ENCODE results near the gene PLK2. TPM values are rescaled to one million over a fixed set of nuclear protein-coding genes. Genes with fewer than 3 reads are reported as not detected.

PLK2 gene
- total and polyA plus RNA-seq, 2 of the 4 experiments (the other 2 are of a cell fraction): 129 to 337 TPM

GRCh38 chr5:58493141-58493540 lies 33.3 kb upstream of the PLK2 start:
- Histone ChIP-seq H3K4me1 (ENCODE audit: control insufficient read depth, insufficient read depth, low read length) (no peaks in the 10 kb centered on the region), H3K9ac (ENCODE audit: low read depth, low read length) (no peak overlapping the region), H2BK120ac (ENCODE audit: low read depth, low read length) (no peak overlapping the region), H3K4ac (ENCODE audit: low read depth, low read length) (no peak overlapping the region), H3K18ac (ENCODE audit: low read depth, low read length) (no peak overlapping the region), H3K9me3 (ENCODE audit: control insufficient read depth, insufficient read depth, low read length) (no peaks in the 10 kb centered on the region), H2BK15ac (ENCODE audit: low read depth, low read length) (no peak overlapping the region), H2AK5ac (ENCODE audit: low read depth, low read length) (no peak overlapping the region), H3K14ac (replicated peaks; ENCODE audit: low read depth, low read length) (no peak overlapping the region), H3K9me1 (ENCODE audit: insufficient read depth, low read length) (no peaks in the 10 kb centered on the region), H2AK9ac (replicated peaks; ENCODE audit: low read depth, low read length, poor library complexity) (no peak overlapping the region), H4K8ac (ENCODE audit: low read depth in 2 of 2, low read length in 2 of 2) (no peak overlapping the region), H3K4me2 (ENCODE audit: low read depth, low read length) (no peak overlapping the region), H4K91ac (ENCODE audit: insufficient read depth, low read depth, low read length) (no peak overlapping the region), H3K79me1 (ENCODE audit: low read depth in 1 of 2, low read length in 2 of 2) (no peaks in the 10 kb centered on the region), H3K27me3 (ENCODE audit: control insufficient read depth, insufficient read depth, low read length) (peaks cover 11% of the 10 kb centered on the region), H2BK5ac (ENCODE audit: low read depth, low read length, poor library complexity, severe bottlenecking) (no peak overlapping the region), H2BK20ac (ENCODE audit: low read depth, low read length) (no peak overlapping the region), H2AFZ (replicated peaks; ENCODE audit: low read length, poor library complexity) (no peak overlapping the region), H3K23ac (ENCODE audit: low read depth, low read length) (no peak overlapping the region), H3K27ac (ENCODE audit: insufficient read depth, low read length) (no peak overlapping the region), H3K4me3 (ENCODE audit: insufficient read depth, low read depth, low read length) (no peak overlapping the region), H3K56ac (ENCODE audit: extremely low read depth, insufficient read depth, low read length) (no peak overlapping the region), H3K36me3 (ENCODE audit: control insufficient read depth, insufficient read depth, low read length) (no peaks in the 10 kb centered on the region), H4K20me1 (ENCODE audit: insufficient read depth, low read length) (no peaks in the 10 kb centered on the region), H4K5ac (ENCODE audit: low read depth, low read length) (no peak overlapping the region)
- no TSS peak for BruUV-seq (replicated peaks)
- DNase-seq (no peak), ATAC-seq (ENCODE audit: low read depth) (no peak)
- CTCF ChIA-PET: no interaction called here
- in situ Hi-C loops (cut with MboI; ENCODE audit: low sequenced_read_pairs) (loop anchor here (25.0 kb wide), 1 partner anchor 669 kb away; no protein-coding TSS in a partner anchor), intact Hi-C loops (cut with micrococcal nuclease) (no loop called here), dilution Hi-C loops (cut with HindIII; ENCODE audit: low sequenced_read_pairs, unreplicated experiment) (no loop called here)
- POLR2A ChIA-PET (ENCODE audit: unreplicated experiment): no interaction called here
- no peak for TF ChIP-seq BHLHE40 (IDR thresholded peaks at IDR 0.05; ENCODE audit: low read depth, low read length)

Measured in IMR-90 (cell line).